GM23338 (cell line): ENCODE data around the gene GKN2. TPM values are rescaled to one million over a fixed set of nuclear protein-coding genes. Genes with fewer than 3 reads are reported as not detected.

Source experiments
- ATAC-seq: fragments of 200-7000 bp; cut with Tn5 transposase; 3 replicates; pipeline ENCODE4 v1.9.1; 2020
- DNase-seq: peaks from one replicate; pipeline ENCODE4 v3.0.0-alpha.2; 2015; ENCODE audit warnings: low spot score
- H2AFZ ChIP-seq: fragments of 200-600 bp; sonication (generic); 2 replicates; pipeline ENCODE4 v1.8.0; 2016; ENCODE audit warnings: antibody characterized with exemption, mild to moderate bottlenecking, moderate library complexity
- H3F3A ChIP-seq: fragments of 200-600 bp; sonication (generic); replicated peaks from 2 replicates; pipeline ENCODE4 v1.8.0; 2017; ENCODE audit warnings: antibody characterized with exemption, mixed run types, low read depth
- H3K27ac ChIP-seq: fragments of 200-600 bp; sonication (generic); 2 replicates; pipeline ENCODE4 v1.6.1; 2016; ENCODE audit warnings: low read depth
- H3K27me3 ChIP-seq: fragments of 200-600 bp; sonication (generic); 2 replicates; pipeline ENCODE4 v1.8.0; 2016; ENCODE audit warnings: mild to moderate bottlenecking, mixed run types, moderate library complexity; ENCODE audit not compliant: insufficient read depth
- H3K36me3 ChIP-seq: fragments of 200-600 bp; sonication (generic); 2 replicates; pipeline ENCODE4 v1.8.0; 2016; ENCODE audit warnings: mild to moderate bottlenecking; ENCODE audit not compliant: insufficient read depth
- H3K4me1 ChIP-seq: fragments of 200-600 bp; sonication (generic); 2 replicates; pipeline ENCODE4 v1.8.0; 2016; ENCODE audit warnings: mild to moderate bottlenecking, moderate library complexity; ENCODE audit not compliant: insufficient read depth
- H3K4me2 ChIP-seq: fragments of 200-600 bp; sonication (generic); 2 replicates; pipeline ENCODE4 v1.7.1; 2017; ENCODE audit warnings: mixed run types
- H3K4me3 ChIP-seq: fragments of 200-600 bp; sonication (generic); 2 replicates; pipeline ENCODE4 v1.6.1; 2016; ENCODE audit warnings: mixed run types
- H3K79me2 ChIP-seq: fragments of 200-600 bp; sonication (generic); replicated peaks from 2 replicates; pipeline ENCODE4 v1.8.0; 2017; ENCODE audit warnings: mild to moderate bottlenecking; ENCODE audit not compliant: insufficient read depth
- H3K9me2 ChIP-seq: fragments of 200-600 bp; sonication (generic); 2 replicates; pipeline ENCODE4 v1.8.0; 2017; ENCODE audit not compliant: insufficient read depth
- H4K20me1 ChIP-seq: fragments of 200-600 bp; sonication (generic); replicated peaks from 2 replicates; pipeline ENCODE4 v1.8.0; 2017; ENCODE audit warnings: mild to moderate bottlenecking; ENCODE audit not compliant: insufficient read depth
- H3K27ac Mint-ChIP-seq: 2 replicates; pipeline ENCODE4 v1.8.0; 2020; ENCODE audit warnings: inconsistent platforms, mild to moderate bottlenecking, moderate library complexity, mixed read lengths
- H3K27me3 Mint-ChIP-seq: 3 replicates; pipeline ENCODE4 v1.8.0; 2022; ENCODE audit warnings: low read depth, mild to moderate bottlenecking, moderate library complexity, mixed read lengths, inconsistent platforms; ENCODE audit not compliant: insufficient read depth, poor library complexity
- H3K36me3 Mint-ChIP-seq: 3 replicates; pipeline ENCODE4 v1.8.0; 2021; ENCODE audit warnings: low read depth, mild to moderate bottlenecking, inconsistent platforms, moderate library complexity, mixed read lengths
- H3K4me1 Mint-ChIP-seq: 3 replicates; pipeline ENCODE4 v1.8.0; 2020; ENCODE audit warnings: mild to moderate bottlenecking, inconsistent platforms, mixed read lengths
- H3K4me3 Mint-ChIP-seq: 3 replicates; pipeline ENCODE4 v1.8.0; 2021; ENCODE audit warnings: moderate library complexity, mild to moderate bottlenecking, inconsistent platforms, mixed read lengths
- H3K9me3 Mint-ChIP-seq: 3 replicates; pipeline ENCODE4 v1.8.0; 2020; ENCODE audit warnings: moderate library complexity, mild to moderate bottlenecking, inconsistent platforms, mixed read lengths
- CREB1 ChIP-seq: fragments of 250-450 bp; sonication (Bioruptor Pico); IDR thresholded peaks from 2 replicates; pipeline ENCODE4 v1.5.0; 2020; ENCODE audit warnings: low read depth, mild to moderate bottlenecking, moderate library complexity
- CTCF ChIP-seq, 2 experiments: fragments of 200-600 bp in 1 of 2; sonication (generic) in 1 of 2; conservative IDR thresholded peaks; 2 replicates each; pipeline versions ENCODE4 v1.5.1 to v1.6.1; 2016 to 2017; ENCODE audit warnings: antibody characterized with exemption in 2 of 2, low read depth in 2 of 2, mild to moderate bottlenecking in 2 of 2, moderate library complexity in 1 of 2
- ETS1 ChIP-seq: IDR thresholded peaks from 2 replicates; pipeline ENCODE4 v1.6.1; 2016; ENCODE audit warnings: antibody characterized with exemption
- EZH2 ChIP-seq: fragments of 200-600 bp; sonication (generic); IDR thresholded peaks from one replicate; pipeline ENCODE4 v1.8.0; 2017; ENCODE audit warnings: antibody characterized with exemption, mild to moderate bottlenecking, low read depth; ENCODE audit not compliant: unreplicated experiment
- EZH2phosphoT487 ChIP-seq: fragments of 200-600 bp; sonication (generic); IDR thresholded peaks from one replicate; pipeline ENCODE4 v1.8.1; 2018; ENCODE audit warnings: antibody characterized with exemption; ENCODE audit not compliant: unreplicated experiment
- JUNB ChIP-seq: IDR thresholded peaks from one replicate; pipeline ENCODE4 v1.6.1; 2016; ENCODE audit warnings: antibody characterized with exemption; ENCODE audit not compliant: unreplicated experiment
- POLR2AphosphoS5 ChIP-seq: IDR thresholded peaks from 2 replicates; pipeline ENCODE4 v1.6.1; 2016; ENCODE audit warnings: antibody characterized with exemption, low read depth
- STAT1 ChIP-seq: IDR thresholded peaks from one replicate; pipeline ENCODE4 v1.6.1; 2016; ENCODE audit warnings: antibody characterized with exemption; ENCODE audit not compliant: unreplicated experiment
- ZNF114 ChIP-seq: fragments of 250-450 bp; sonication (Bioruptor Pico); IDR thresholded peaks from 2 replicates; pipeline ENCODE4 v1.5.0; 2020; ENCODE audit warnings: mild to moderate bottlenecking, moderate library complexity
- ZNF331 ChIP-seq: fragments of 250-450 bp; sonication (Bioruptor Pico); IDR thresholded peaks from 2 replicates; pipeline ENCODE4 v1.5.0; 2020; ENCODE audit warnings: low read depth, mild to moderate bottlenecking, moderate library complexity
- polyA plus RNA-seq: library from polyadenylated mRNA; unstranded; fragments of >200 nt; fragmentation: Nextera tagmentation; extraction: Ambion mirVana; gene quantifications from 2 replicates; pipeline ENCODE4 v1.2.1, GENCODE V29; 2016
- total RNA-seq: library from RNA; depleted of rRNA; stranded (reverse); fragments of >200 nt; shearing (Covaris generic); gene quantifications from 2 replicates; pipeline ENCODE4 v1.2.3, GENCODE V29; 2014
- TF ChIP-seq, protein P1 (sequence below): IDR thresholded peaks from one replicate; pipeline ENCODE4 v1.6.1; 2018; ENCODE audit warnings: antibody characterized with exemption; ENCODE audit not compliant: unreplicated experiment

Gene GKN2
- total and polyA plus RNA-seq, 2 experiments from 2014 or later, result not detected

- Histone ChIP-seq H3F3A (no peaks in the 10 kb centered on the region), H3K9me2 (0 out of 2 replicates have a peak, but pooled peaks cover 4% of the 10 kb centered on the region), H3K27ac (no peak overlapping the region), H2AFZ (no peak overlapping the region; the same call in 1 of the 2 replicates), H3K79me2 (no peaks in the 10 kb centered on the region), H4K20me1 (no peaks in the 10 kb centered on the region), H3K4me3 (no peak overlapping the region), H3K4me2 (no peak overlapping the region), H3K27me3 (no peaks in the 10 kb centered on the region), H3K4me1 (no peaks in the 10 kb centered on the region), H3K36me3 (no peaks in the 10 kb centered on the region)
- H3K36me3 Mint-ChIP-seq, result no peaks in the 10 kb centered on the region
- no peak overlapping the region for H3K4me3 Mint-ChIP-seq
- H3K27me3 Mint-ChIP-seq, result no peaks in the 10 kb centered on the region
- ATAC-seq (no peak), DNase-seq (no peak)
- TF ChIP-seq CREB1 (no peak), EZH2phosphoT487 (no peak), JUNB (no peak), EZH2 (no peak), POLR2AphosphoS5 (no peak), ZNF331 (no peak), ZNF114 (no peak), STAT1 (no peak), ETS1 (no peak), CTCF (conservative IDR thresholded peaks at IDR 0.05; ENCODE audit: low read depth in 2 of 2) (no peak)
- TF ChIP-seq, protein P1, sequence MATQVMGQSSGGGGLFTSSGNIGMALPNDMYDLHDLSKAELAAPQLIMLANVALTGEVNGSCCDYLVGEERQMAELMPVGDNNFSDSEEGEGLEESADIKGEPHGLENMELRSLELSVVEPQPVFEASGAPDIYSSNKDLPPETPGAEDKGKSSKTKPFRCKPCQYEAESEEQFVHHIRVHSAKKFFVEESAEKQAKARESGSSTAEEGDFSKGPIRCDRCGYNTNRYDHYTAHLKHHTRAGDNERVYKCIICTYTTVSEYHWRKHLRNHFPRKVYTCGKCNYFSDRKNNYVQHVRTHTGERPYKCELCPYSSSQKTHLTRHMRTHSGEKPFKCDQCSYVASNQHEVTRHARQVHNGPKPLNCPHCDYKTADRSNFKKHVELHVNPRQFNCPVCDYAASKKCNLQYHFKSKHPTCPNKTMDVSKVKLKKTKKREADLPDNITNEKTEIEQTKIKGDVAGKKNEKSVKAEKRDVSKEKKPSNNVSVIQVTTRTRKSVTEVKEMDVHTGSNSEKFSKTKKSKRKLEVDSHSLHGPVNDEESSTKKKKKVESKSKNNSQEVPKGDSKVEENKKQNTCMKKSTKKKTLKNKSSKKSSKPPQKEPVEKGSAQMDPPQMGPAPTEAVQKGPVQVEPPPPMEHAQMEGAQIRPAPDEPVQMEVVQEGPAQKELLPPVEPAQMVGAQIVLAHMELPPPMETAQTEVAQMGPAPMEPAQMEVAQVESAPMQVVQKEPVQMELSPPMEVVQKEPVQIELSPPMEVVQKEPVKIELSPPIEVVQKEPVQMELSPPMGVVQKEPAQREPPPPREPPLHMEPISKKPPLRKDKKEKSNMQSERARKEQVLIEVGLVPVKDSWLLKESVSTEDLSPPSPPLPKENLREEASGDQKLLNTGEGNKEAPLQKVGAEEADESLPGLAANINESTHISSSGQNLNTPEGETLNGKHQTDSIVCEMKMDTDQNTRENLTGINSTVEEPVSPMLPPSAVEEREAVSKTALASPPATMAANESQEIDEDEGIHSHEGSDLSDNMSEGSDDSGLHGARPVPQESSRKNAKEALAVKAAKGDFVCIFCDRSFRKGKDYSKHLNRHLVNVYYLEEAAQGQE, result no peak
- H3K27ac Mint-ChIP-seq, result no peak overlapping the region
- no peaks in the 10 kb centered on the region; the same call in 2 of the 3 replicates for H3K9me3 Mint-ChIP-seq
- no peaks in the 10 kb centered on the region for H3K4me1 Mint-ChIP-seq
These were observed 18.7 kb downstream of the GKN2 start for GRCh38 chr2:68934021-68934420.
